ENCODE data around the gene ETS2.

Gene ETS2

DNA sequence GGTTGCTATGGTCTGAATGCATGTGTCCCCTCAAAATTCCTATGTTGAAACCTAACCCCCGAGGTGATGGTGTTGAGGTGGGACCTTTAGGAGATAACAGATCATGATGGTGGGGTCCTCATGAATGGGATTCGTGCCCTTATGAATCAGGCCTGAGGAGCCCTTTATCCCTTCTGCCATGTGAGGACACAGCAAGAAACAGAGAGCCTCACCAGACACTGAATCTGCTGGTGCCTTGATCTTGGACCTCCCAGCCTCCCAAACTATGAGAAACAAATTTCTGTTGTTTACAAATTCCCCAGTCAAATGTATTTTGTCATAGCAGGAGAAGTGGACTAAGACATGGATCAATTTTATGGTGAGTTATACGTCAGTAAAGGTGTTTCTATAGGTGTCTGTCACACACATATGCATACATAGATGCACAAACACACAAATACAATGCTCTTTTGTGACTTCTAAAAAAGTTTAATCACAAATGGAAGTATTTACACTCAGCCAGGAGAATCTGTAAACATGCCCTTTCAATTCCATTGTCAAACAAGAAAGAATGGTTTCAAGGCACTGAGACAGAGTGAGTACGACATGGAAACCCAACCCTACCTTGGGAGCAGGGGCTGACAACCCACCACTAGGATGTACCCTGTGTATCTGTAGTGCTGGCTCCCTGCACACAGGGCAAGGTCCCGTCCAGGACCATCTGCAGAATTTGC, 5.5 kb upstream of the ETS2 start:
- no peak for TF ChIP-seq CTCF (IDR thresholded peaks at IDR 0.05; ENCODE audit: control insufficient read depth, extremely low read depth, insufficient read depth)
- no peak for DNase-seq (ENCODE audit: low read depth)
- H3K4me3 ChIP-seq (ENCODE audit: low read depth, low read length): no peak overlapping the region

- no peak overlapping the region for H3K4me3 ChIP-seq (ENCODE audit: low read depth, low read length)
- no peak for DNase-seq (ENCODE audit: low read depth)
- no peak for TF ChIP-seq CTCF (IDR thresholded peaks at IDR 0.05; ENCODE audit: control insufficient read depth, extremely low read depth, insufficient read depth)
These were observed 4.6 kb upstream of the ETS2 start for GRCh38 chr21:38800924-38801744.

GRCh38 chr21:38802050-38803026, 3.4 kb upstream of the ETS2 start:
- TF ChIP-seq CTCF (IDR thresholded peaks at IDR 0.05; ENCODE audit: control insufficient read depth, extremely low read depth, insufficient read depth): no peak
- DNase-seq (ENCODE audit: low read depth): no peak
- no peak overlapping the region for H3K4me3 ChIP-seq (ENCODE audit: low read depth, low read length)

GRCh38 chr21:38803075-38803660, 2.6 kb upstream of the ETS2 start:
- no peak for TF ChIP-seq CTCF (IDR thresholded peaks at IDR 0.05; ENCODE audit: control insufficient read depth, extremely low read depth, insufficient read depth)
- no peak overlapping the region for H3K4me3 ChIP-seq (ENCODE audit: low read depth, low read length)
- no peak for DNase-seq (ENCODE audit: low read depth)

- TF ChIP-seq CTCF (IDR thresholded peaks at IDR 0.05; ENCODE audit: control insufficient read depth, extremely low read depth, insufficient read depth): no peak
- no peak for DNase-seq (ENCODE audit: low read depth)
- no peak overlapping the region for H3K4me3 ChIP-seq (ENCODE audit: low read depth, low read length)
These were observed 1.5 kb upstream of the ETS2 start for GRCh38 chr21:38804030-38804788.
